ENCODE results near the gene VILL. TPM values are rescaled to one million over a fixed set of nuclear protein-coding genes. Genes with fewer than 3 reads are reported as not detected.
"Not testable (repeated sequence)": the region's sequence is repeated elsewhere in the genome, so short reads cannot be mapped to it uniquely, and the experiment has no call there.

The VILL gene
- polyA plus RNA-seq, 4 donors, result 8.2 to 16.3 (median 12.2) TPM

DNA sequence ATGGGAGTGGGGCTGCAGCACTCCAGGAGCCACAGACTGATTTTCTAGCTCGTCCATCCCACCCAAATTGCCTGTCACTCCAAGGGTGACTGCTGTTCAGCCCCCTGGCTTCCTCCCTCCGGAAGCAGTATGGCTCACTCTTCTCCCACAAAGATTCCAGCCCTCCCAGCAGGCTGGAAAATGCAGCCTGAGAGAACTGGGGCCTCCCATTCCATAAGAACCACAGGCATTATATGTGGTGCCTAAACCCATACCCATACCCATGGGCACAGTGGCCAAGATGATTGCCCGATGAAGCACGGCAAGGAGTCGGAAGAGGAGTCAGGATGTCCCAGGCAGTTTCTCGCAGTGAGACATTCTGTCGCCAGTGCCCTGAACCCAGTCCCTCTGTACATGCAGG lies 6.0 kb upstream of the VILL start:
- DNase-seq (ENCODE audit: low read depth in 4 of 4, low spot score in 3 of 4), result no peak

DNA sequence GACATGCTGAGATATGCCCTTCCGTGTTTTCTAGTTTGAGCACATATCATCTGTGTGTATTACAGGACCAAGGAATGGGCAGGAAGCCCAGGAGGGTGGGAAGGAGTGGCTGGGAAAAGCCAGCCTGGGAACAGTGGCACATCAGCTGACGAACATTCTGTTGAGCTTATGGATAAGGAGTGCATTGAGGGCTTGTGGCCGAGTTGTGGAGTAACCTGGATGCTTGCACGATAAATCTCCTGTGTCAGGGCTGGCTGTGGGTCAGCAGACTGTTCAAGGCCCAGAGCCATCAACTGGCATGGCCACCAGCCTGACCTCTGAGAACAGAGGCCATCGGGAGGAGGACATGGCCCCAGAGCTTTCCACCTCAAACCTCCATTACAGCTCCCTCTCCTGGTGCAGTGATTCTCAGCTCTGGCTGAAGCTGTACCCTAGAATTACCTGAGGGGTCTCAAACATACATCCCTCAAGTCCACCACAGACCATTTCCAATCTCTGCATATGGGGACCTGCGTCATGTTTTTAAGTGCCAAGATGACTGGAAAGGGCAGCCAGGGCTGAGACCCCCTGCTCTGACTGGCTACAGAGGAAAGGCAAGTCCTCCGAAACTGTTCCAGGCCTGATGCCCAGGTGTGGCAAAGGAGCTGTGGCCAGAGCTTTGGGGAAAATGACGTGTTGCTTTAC lies 4.8 kb upstream of the VILL start:
- no peak for DNase-seq (ENCODE audit: low read depth in 4 of 4, low spot score in 3 of 4)

DNA sequence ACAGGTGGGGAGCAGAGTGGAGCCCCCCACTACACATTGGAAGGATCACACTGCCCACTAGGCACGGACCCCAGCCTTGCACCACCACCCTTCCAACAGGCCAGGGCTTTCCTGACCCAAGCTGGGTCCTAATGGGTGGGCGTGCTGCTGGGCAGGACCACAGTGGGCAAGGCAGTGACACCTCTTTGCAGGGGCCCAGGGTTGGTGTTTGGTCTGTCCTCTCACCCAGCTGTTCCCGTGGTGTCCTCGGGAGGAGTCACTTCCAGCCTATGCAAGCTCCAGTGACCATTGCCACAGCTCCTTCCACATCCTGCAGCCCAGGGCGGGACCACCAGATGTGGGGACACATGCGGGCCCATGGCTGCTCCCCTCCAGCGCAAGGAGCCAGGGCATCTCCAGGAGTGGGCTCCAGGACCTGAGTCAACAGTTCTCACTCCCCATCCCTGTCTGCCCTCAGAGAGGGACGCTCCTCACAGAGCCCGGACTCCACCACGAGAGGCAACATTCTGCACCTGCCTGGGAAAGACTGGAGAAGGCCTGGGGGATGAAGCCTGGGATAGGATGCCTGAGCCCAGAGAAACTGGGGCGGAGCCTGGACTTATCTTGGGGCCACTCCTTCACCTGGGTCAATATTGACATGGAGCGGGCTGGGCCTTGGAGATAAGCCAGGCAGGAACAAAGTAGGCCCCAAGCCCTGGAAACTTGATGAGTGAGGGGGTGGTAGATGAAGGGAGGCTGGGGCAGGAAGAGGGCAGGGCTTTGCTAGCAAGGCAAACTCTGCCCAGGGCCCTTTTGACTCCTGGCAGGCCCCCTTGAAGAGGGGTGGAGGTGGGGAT lies 3.9 kb upstream of the VILL start:
- DNase-seq (ENCODE audit: low read depth in 4 of 4, low spot score in 3 of 4), result no peak

DNA sequence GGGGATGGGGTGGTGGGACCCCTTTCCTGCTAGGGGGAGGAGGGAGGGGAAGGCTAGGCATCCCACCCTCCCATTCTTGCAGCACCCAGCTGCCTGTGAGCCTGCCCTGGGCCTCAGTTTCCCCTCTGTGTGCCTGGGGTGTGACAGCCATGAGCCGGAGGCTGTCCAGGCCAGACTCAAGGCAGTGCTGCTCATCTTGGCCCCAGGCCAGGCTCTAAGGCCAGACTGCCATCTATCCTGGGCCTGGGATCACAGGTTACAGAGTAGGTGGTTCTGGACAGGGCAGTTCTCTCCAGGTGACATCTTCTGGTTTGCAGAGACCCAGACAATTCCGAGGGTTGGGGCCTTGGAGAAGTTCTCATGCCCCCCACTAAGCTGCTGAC lies 3.3 kb upstream of the VILL start:
- no peak for DNase-seq (ENCODE audit: low read depth in 4 of 4, low spot score in 3 of 4)

DNA sequence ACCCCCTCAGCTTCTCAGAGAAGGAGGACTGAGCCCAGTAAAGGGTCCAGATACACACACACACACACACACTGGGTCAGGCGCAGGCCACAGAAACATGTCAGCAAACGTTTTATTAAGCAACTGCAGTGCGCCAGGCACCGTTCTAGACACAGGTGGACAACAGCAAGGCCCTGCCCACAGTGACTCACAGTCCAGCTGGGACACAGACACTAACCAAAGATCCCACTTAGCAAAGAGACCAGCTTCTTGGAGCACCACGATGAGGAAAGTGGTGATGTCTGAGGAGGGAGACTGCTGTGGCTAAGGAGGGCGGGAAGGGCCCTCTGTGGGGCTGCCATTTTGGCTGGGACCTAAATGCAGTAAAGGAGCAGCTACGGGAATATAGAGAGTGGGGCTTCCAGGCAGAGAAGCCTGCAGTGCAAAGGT lies 2.8 kb upstream of the VILL start:
- no peak for DNase-seq (ENCODE audit: low read depth in 4 of 4, low spot score in 3 of 4)

DNA sequence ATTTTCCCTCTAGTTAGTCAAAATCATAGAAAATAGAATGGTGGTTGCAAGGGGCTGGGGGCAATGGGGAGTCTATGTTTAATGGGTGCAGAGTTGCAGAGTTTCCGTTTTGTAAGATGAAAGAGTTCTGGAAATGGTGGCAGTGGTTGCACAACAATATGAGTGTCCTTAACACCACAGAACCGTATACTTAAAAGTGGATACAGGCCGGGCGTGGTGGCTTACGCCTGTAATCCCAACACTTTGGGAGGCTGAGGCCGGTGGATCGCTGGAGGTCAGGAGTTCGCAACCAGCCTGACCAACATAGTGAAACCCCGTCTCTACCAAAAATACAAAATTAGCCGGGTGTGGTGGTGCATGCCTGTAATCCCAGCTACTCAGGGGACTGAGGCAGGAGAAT lies 2.2 kb upstream of the VILL start:
- DNase-seq (ENCODE audit: low read depth in 4 of 4, low spot score in 3 of 4), result not testable (repeated sequence)

DNA sequence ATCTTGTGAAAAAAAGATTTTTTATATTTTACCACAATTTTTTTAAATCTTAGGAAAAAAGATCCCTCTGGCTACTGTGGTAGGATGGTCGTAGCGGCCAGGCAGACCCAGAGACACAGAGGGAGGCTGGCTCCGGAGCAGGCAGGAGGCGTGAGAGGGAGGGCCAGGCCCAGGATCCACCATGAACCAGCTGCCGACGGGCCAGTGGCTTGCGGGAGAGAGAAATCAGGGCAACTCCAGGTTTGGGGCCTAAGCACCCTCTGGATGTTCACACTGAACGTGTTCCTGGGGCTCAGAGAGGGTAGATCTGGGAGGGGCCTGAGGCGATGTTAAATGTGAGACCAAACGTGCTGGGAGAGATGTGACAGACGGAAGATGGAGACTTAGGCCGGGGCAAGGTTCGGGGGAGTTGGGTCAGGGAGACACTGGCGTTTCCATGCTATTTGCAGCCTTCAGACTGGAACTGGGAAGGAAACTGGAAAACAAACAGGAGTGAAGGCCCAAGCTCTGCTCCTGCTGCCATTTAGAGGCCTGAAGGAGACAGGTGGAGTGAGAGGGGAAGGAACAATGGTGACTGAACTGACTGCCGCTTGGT lies 1.6 kb upstream of the VILL start:
- no peak for DNase-seq (ENCODE audit: low read depth in 4 of 4, low spot score in 3 of 4)

DNA sequence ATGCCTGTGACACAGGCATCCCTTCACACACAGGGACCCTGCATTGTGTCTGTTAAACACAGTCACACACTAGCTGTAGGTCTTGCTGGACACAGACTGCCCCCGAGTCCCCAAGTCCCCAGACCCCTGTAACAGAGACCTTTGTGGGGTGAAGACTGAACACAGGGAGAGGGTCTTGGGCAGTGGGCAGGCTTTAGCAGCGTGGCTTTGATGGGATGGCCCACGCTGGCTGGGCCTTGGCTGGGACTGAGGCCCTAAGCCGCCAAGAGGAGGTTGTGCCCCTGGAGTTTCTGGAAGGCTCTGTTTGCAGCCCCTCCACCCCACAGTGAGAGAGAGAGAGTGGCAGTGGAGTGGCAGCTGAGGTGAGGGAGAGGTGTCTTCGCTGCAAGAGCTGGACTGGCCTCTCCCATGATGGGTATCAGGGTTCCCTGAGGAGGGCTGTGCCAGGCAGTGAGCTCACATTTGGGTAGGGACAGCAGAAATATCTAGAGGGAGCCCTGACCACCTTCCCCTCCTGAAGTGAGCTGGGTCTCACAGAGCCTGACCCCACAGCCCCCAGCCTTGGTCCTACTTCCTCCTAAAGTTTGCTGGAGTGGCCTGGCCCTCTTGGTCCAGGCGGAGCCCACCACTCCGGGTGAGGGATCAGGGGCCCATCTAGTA lies 635 bp upstream of the VILL start:
- no peak for DNase-seq (ENCODE audit: low read depth in 4 of 4, low spot score in 3 of 4)

DNA sequence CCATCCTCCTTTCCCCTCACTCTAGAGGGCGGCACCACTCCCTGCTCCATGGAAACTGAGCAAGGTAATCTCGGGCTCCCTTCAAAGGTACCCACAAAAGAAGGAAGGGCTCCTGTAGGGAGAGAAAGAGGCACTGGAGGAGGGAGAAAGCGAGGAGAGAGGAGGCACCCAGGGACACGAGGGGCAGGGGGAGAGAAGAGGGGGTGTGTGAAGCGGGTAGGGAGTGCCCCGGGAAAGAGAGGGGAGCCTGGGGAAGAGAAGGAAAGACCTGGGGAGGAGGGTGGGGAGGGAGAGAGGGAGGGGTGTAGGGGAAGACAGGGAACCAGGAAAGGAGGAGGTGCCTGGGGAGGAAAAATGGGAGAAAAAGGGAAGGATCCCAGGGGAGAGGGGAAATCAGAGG lies 523 bp downstream of the VILL start:
- DNase-seq (ENCODE audit: low read depth in 4 of 4, low spot score in 3 of 4), result no peak

DNA sequence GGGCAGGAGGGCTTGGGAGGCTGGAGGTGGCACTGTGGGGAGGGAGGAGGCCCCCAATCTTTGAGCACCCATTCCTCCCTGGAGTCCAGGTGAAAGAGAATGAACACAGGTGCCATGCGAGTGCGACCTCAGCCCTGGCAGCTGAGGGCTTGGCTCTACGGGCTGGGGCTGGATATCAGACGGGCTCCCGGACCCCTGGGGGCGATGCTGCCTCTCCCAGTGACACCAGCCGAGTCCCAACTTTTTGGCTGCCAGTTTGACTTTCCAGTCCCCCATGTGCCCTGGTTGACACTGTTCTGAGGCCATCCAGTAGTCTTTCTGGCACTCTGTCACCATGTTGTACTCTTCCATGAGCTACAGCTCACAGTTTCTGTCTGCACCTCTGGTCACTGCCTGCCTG lies 1.2 kb downstream of the VILL start:
- no peak for DNase-seq (ENCODE audit: low read depth in 4 of 4, low spot score in 3 of 4)

DNA sequence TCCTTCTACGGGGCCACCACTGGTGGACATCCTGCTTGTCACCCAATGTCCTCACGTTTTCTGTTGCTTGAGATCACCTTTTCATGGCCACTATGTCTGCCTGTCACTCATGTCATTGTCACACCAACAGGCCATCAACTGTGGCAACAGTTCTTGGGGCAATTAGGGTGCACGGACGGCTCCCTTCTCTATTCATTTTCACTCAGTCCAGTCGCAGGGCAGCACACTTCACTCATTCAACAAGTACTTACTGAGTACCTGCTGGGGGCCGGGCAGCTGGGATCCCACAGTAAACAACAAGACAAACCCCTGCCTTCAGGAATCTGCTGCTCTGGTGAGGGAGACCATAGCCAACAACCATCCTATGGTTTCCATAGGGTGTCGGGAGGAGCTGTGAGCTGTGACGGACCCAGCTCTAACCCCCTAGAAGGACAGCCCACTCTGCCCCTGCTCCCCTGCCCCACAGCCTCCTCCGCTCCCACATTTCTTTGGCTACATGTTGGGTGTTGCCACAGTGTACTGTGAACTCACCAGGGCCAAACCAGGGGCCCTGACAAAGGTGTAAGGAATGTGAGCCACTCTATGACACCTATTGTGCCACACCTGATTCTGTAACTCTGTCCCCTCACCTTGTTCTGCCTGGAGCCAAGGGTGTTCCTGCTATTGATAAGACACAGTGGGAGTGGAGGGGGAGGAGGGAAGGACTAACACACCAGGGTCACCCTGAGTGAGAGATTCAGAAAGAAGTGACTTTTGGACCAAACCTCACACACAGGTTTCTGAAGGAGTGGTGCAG lies 1.9 kb downstream of the VILL start:
- no peak for DNase-seq (ENCODE audit: low read depth in 4 of 4, low spot score in 3 of 4)

DNA sequence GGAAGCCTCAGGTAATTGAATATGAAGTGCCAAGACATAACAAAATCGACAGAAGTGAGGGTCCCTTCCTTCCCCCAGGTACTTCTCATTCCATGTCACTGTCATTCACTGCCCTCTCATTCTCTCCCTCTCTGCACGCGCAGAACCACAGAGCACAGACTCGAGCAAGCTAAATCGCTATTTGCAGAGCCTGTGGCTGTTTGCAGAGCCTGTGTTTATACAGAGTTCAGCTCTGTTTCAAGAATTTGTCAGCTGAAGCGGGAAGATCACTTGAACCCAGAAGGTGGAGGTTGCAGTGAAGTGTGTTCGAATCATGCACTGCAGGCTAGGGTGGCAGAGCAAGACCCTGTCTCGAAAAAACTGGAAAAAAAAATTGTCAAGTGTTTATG lies 2.5 kb downstream of the VILL start:
- DNase-seq (ENCODE audit: low read depth in 4 of 4, low spot score in 3 of 4), result no peak

DNA sequence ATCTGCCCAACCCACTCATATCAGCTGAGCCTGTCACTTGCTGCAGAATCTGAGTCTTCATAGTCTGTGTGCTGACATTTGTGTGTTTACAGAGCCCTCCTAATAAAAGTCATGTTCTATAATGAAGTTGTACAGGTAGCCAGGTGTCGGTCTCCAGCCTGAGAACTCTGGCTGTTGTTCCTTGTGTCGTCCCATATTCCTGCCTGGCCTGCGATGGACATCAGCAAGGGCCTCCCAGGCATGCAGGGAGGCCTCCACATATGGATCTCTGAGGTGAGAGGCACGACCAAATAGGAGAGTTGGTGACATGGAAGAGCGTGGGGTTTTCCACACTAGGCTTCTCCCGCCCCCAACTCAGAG lies 2.9 kb downstream of the VILL start:
- no peak for DNase-seq (ENCODE audit: low read depth in 4 of 4, low spot score in 3 of 4)

DNA sequence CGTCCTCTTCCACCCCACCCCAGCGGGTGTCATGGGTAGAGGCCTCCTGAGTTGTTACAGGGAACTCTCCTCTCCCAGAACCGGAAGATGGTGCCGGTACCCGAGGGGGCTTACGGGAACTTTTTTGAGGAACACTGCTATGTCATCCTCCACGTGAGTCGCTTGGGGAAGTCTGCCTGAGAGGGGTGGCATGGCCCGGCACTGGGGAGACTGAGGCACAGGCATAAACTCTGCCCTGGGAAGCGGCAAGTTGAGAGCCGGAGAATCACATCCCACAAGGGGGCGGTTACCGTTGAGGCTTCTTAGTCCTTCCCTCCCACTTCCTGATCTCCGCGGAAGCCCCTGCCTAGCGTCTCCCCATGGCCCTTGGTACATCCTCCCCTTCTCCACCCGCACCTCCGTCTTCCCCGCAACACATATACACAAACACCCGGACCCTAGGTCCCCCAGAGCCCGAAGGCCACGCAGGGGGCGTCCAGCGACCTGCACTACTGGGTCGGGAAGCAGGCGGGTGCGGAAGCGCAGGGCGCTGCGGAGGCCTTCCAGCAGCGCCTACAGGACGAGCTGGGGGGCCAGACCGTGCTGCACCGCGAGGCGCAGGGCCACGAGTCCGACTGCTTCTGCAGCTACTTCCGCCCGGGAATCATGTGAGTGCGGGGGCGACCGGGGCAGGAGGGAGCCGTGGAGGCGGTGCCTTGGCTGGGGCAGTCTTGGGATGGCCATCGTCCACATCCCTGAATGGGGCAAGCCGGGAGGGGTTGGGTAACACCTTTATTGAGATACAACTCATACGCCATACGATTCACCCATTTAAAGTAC lies 3.4 kb downstream of the VILL start:
- peak in 2 of 4 donors; percentile 38 to 51 for DNase-seq (ENCODE audit: low read depth in 4 of 4, low spot score in 3 of 4)

DNA sequence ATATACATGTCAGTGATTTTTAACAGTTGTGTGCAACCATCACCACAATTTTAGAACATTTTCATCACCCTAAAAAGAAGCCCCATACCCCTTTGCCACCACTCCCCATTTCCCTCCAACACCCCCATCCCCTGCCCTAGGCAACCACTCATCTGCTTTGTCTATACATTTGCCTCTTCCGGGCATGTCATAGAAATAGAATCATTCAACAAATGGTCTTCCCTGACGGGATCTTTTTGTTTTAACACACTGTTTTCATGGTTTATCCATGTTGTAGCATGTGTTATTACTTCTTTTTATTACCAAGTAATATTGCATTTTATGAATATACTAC lies 4.0 kb downstream of the VILL start:
- no peak for DNase-seq (ENCODE audit: low read depth in 4 of 4, low spot score in 3 of 4)

DNA sequence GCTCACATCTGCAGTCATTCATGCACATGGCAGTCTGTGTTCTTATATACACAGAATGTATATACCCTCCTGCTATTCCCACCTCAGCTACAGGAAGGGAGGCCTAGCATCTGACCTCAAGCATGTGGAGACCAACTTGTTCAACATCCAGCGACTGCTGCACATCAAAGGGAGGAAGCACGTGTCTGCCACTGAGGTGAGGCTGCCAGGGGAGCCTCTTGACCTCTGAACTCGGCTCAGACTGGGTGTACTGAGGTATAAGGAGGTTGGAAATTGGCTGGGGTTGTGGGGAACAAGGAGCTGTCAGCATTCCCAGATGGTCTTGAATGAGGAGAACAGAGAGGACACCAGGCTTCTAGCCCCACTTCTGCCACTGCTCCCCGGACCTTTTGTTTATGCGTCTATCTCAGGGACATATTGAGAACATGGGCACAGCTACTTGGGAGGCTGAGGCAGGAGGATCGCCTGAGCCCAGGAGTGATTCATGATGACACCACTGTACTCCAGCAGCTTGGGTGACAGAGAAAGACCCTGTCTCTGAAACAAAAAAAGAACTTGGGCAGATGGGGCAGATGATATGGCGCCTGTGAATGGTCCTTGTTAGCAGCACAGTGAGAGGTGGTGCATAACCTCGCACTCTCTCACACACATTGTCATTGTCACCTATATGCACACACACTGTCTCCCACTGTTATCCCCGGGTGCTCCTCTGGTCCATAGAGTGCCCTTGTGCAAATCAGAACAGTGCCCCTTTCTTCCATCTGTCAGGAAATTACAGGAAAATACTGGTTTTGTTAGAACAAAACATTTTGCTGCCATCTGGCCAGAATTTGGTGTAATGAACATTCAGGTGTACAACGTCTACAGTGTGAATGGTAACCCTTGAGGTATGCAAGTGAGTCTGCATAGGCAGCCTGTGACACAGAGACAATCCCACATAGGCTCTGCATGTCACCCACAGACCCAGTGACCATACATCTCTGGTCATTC lies 5.4 kb downstream of the VILL start:
- no peak for DNase-seq (ENCODE audit: low read depth in 4 of 4, low spot score in 3 of 4)

DNA sequence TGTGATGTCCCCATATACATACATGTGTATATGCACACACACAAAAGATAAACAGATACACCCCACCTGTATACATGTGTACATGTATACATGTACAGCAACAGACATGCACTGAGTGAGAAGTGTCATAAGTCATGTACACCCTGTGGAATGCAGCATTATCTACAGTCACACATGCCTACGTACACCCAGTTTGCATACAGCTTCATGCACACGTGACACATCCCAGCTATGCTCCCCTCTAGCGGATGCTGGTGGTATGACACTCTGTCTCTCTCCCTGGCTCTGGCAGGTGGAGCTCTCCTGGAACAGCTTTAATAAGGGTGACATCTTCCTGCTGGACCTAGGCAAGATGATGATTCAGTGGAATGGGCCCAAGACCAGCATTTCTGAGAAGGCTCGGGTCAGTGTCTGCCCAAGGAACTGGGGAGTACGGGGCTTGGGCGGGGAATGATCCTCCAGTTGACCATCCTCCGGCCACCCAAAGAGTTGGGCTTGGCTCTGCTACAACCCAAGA lies 6.3 kb downstream of the VILL start:
- peak in 1 of 4 donors; percentile 58 for DNase-seq (ENCODE audit: low read depth in 4 of 4, low spot score in 3 of 4)

DNA sequence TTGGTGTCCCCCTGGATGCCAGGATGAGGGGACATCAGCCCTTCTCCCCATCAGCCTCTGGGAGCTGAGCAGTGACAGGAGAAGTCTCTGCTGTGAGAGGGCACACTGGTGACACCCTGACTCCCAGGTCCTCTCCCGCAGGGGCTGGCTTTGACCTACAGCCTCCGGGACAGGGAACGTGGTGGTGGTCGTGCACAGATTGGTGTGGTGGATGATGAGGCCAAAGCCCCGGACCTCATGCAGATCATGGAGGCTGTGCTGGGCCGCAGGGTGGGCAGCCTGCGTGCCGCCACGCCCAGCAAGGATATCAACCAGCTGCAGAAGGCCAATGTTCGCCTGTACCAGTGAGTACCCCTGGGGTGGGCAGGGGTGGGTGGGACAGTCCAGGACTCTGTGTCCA lies 6.8 kb downstream of the VILL start:
- no peak for DNase-seq (ENCODE audit: low read depth in 4 of 4, low spot score in 3 of 4)
